ENCODE data around the gene CBX6.

Gene CBX6

GRCh38 chr22:38872172-38872830, at the start of gene CBX6:
Gene CBX6 (minus strand): TSS chr22:38872216. CDS start chr22:38872190, 26 bp downstream.
- no peak for TF ChIP-seq CTCF (conservative IDR thresholded peaks at IDR 0.05; ENCODE audit: low read depth)
- H3K27ac ChIP-seq, result peak within 1 kb of the TSS; percentile 79
- POLR2A ChIA-PET (ENCODE audit: low non-redundant PET), result no interaction called here
- CTCF ChIA-PET, result interaction anchor here (2.4 kb wide), 1 partner anchor 131 kb away, joined by 14 read pairs; no protein-coding TSS in a partner anchor
- peak; percentile 90 for DNase-seq (ENCODE audit: low spot score)

- no peak for DNase-seq (ENCODE audit: low spot score)
- ChIA-PET POLR2A (ENCODE audit: low non-redundant PET) (no interaction called here), CTCF (no interaction called here)
- no peak overlapping the region for H3K27ac ChIP-seq
- no peak for TF ChIP-seq CTCF (conservative IDR thresholded peaks at IDR 0.05; ENCODE audit: low read depth)
Observed at GRCh38 chr22:38921806-38922205, 49.8 kb upstream of the CBX6 start.

GRCh38 chr22:38921120-38921519, 49.1 kb upstream of the CBX6 start:
- DNase-seq (ENCODE audit: low spot score), result peak; percentile 60
- no peak for TF ChIP-seq CTCF (conservative IDR thresholded peaks at IDR 0.05; ENCODE audit: low read depth)
- ChIA-PET CTCF (interaction anchor here (0.6 to 1.4 kb wide), 3 partner anchors 10 to 156 kb away, joined by 3 read pairs; no protein-coding TSS in a partner anchor), POLR2A (ENCODE audit: low non-redundant PET) (no interaction called here)
- H3K27ac ChIP-seq, result no peak overlapping the region

GRCh38 chr22:38919631-38920190, 47.7 kb upstream of the CBX6 start:
- ChIA-PET CTCF (no interaction called here), POLR2A (ENCODE audit: low non-redundant PET) (no interaction called here)
- no peak for TF ChIP-seq CTCF (conservative IDR thresholded peaks at IDR 0.05; ENCODE audit: low read depth)
- H3K27ac ChIP-seq, result no peak overlapping the region
- no peak for DNase-seq (ENCODE audit: low spot score)

- CTCF ChIA-PET, result interaction anchor here (0.7 kb wide), 1 partner anchor 34 kb away, joined by 3 read pairs; no protein-coding TSS in a partner anchor
Observed at GRCh38 chr22:38911434-38911833, 39.4 kb upstream of the CBX6 start.

GRCh38 chr22:38907767-38908166, 35.8 kb upstream of the CBX6 start:
- no peak overlapping the region for H3K27ac ChIP-seq
- POLR2A ChIA-PET (ENCODE audit: low non-redundant PET), result no interaction called here
- no peak for TF ChIP-seq CTCF (conservative IDR thresholded peaks at IDR 0.05; ENCODE audit: low read depth)
- CTCF ChIA-PET, result interaction anchor here (0.6 kb wide), 1 partner anchor 66 kb away, joined by 4 read pairs; no protein-coding TSS in a partner anchor
- no peak for DNase-seq (ENCODE audit: low spot score)

More at GRCh38 chr22:38911434-38911833, 39.4 kb upstream of the CBX6 start:
- TF ChIP-seq CTCF (conservative IDR thresholded peaks at IDR 0.05; ENCODE audit: low read depth), result no peak
- no peak overlapping the region for H3K27ac ChIP-seq
- POLR2A ChIA-PET (ENCODE audit: low non-redundant PET), result no interaction called here
- no peak for DNase-seq (ENCODE audit: low spot score)

Measured in RWPE1 (cell line).